ENCODE results near the gene ACSL6.

GRCh38 chr5:131974956-131975726 lies 36.3 kb downstream of the ACSL6 start:
- TF ChIP-seq CTCF (IDR thresholded peaks at IDR 0.05): no peak
- no peak for TF ChIP-seq EZH2 (IDR thresholded peaks at IDR 0.05)

Data from neural progenitor cell (in vitro differentiated cells).